Endometrial microvascular endothelial cells (primary cell): ENCODE data around the gene C1QTNF1. TPM values are rescaled to one million over a fixed set of nuclear protein-coding genes. Genes with fewer than 3 reads are reported as not detected.

Experiments
- in situ Hi-C: cut with HindIII; loops from 2 replicates; pipeline ENCODE4 v1.10.0; 2017; ENCODE audit warnings: low sequenced_read_pairs, low pct_unique_long_range_greater_than_20kb; ENCODE audit errors: inconsistent ontology term
- total RNA-seq: library from RNA; depleted of rRNA; stranded (reverse); fragments of >200 nt; gene quantifications from one replicate; pipeline ENCODE4 v1.2.3, GENCODE V29; 2015; ENCODE audit errors: inconsistent ontology term

The C1QTNF1 gene
- total RNA-seq, 1 donor from 2014 or later, result 3.9 TPM

GRCh38 chr17:79082311-79083190 lies 58.6 kb downstream of the C1QTNF1 start:
- in situ Hi-C loops, result no loop called here

GRCh38 chr17:79083191-79083971 lies 59.4 kb downstream of the C1QTNF1 start:
- in situ Hi-C loops, result no loop called here

GRCh38 chr17:79084291-79085153 lies 60.6 kb downstream of the C1QTNF1 start:
- in situ Hi-C loops, result no loop called here

- in situ Hi-C loops, result no loop called here
These were observed 61.4 kb downstream of the C1QTNF1 start for GRCh38 chr17:79085154-79085920.

GRCh38 chr17:79085921-79086551 lies 62.1 kb downstream of the C1QTNF1 start:
- in situ Hi-C loops, result no loop called here

GRCh38 chr17:79086609-79087427 lies 62.8 kb downstream of the C1QTNF1 start:
- in situ Hi-C loops, result no loop called here

- in situ Hi-C loops, result no loop called here
These were observed 63.6 kb downstream of the C1QTNF1 start for GRCh38 chr17:79087428-79088143.

- in situ Hi-C loops, result no loop called here
These were observed 64.5 kb downstream of the C1QTNF1 start for GRCh38 chr17:79088247-79088996.

- in situ Hi-C loops, result no loop called here
These were observed 65.0 kb downstream of the C1QTNF1 start for GRCh38 chr17:79088997-79089328.

GRCh38 chr17:79089720-79090442 lies 65.9 kb downstream of the C1QTNF1 start:
- in situ Hi-C loops, result no loop called here

- in situ Hi-C loops, result no loop called here
These were observed 66.7 kb downstream of the C1QTNF1 start for GRCh38 chr17:79090443-79091225.

- in situ Hi-C loops, result no loop called here
These were observed 67.3 kb downstream of the C1QTNF1 start for GRCh38 chr17:79091226-79091670.

GRCh38 chr17:79092567-79092966 lies 68.6 kb downstream of the C1QTNF1 start:
- in situ Hi-C loops, result no loop called here

GRCh38 chr17:79093270-79093669 lies 69.3 kb downstream of the C1QTNF1 start:
- in situ Hi-C loops, result no loop called here

- in situ Hi-C loops, result no loop called here
These were observed 70.3 kb downstream of the C1QTNF1 start for GRCh38 chr17:79094261-79094660.
